Fibroblast of pulmonary artery (primary cell): Measurements from ENCODE around the gene CMSS1.

ENCODE experiments used
- DNase-seq: peaks from one replicate; pipeline ENCODE4 v3.0.0-alpha.2; 2010; ENCODE audit warnings: low read depth
- H3K4me3 ChIP-seq: replicated peaks from 2 replicates; pipeline ENCODE4 v1.5.1; 2011; ENCODE audit warnings: low read depth, mild to moderate bottlenecking, control low read depth, low read length, moderate library complexity
- TF ChIP-seq, protein P1 (sequence below): IDR thresholded peaks from 2 replicates; pipeline ENCODE4 v1.5.1; 2011; ENCODE audit warnings: mild to moderate bottlenecking, control low read depth, low read length, inconsistent platforms; ENCODE audit errors: missing control alignments

The CMSS1 gene

DNA sequence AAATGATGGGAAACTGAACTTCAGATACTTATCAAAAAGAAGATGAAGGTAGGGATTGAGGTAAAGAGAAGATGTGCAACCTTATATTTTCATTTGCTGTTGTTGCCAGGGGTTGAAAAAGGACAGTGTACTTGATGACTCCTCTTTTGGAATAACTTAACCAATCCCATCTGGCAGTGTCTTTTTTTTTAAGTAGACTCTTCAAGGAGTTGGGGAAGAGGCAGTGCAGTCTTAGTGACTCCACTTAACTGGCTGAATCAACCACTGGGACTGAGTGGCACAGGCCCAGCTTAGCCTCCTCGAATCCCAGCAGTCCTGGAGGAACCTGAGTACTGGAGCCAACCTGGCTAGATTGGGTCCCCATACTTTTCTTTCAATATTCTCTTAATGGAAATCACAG, 323.9 kb downstream of the CMSS1 start:
- TF ChIP-seq, protein P1, sequence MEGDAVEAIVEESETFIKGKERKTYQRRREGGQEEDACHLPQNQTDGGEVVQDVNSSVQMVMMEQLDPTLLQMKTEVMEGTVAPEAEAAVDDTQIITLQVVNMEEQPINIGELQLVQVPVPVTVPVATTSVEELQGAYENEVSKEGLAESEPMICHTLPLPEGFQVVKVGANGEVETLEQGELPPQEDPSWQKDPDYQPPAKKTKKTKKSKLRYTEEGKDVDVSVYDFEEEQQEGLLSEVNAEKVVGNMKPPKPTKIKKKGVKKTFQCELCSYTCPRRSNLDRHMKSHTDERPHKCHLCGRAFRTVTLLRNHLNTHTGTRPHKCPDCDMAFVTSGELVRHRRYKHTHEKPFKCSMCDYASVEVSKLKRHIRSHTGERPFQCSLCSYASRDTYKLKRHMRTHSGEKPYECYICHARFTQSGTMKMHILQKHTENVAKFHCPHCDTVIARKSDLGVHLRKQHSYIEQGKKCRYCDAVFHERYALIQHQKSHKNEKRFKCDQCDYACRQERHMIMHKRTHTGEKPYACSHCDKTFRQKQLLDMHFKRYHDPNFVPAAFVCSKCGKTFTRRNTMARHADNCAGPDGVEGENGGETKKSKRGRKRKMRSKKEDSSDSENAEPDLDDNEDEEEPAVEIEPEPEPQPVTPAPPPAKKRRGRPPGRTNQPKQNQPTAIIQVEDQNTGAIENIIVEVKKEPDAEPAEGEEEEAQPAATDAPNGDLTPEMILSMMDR: no peak
- DNase-seq: no peak
- no peak overlapping the region for H3K4me3 ChIP-seq

DNA sequence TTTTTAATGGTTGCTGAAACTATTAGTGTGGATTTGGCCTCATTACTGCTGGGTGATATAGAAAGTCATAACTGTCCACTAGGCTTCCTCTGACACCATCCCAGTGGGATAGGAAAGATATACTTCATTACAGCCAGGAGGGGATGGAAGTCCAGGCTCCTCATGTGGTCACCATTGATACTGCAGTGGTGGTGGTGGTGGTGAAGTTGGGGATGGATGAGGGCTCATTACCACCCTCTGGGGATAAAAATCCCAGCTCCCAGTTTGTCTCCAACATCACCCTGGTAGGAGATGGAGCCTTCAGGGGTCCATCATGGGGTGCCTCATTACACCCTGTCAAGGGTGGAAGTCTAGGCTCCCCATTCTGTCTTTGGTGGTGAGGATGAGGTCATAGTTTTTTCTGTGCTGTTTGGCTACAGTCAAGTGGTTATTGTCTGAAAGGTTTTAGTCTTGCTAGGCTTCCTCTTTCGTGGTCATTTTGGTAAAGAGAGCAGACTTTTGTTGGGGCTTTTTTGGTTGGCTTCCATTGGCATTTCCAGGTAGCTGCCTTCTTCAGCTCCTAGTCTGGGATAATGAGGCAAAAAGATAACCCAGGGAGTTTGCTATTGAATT, 326.7 kb downstream of the CMSS1 start:
- no peak overlapping the region for H3K4me3 ChIP-seq
- TF ChIP-seq, protein P1: no peak
- no peak for DNase-seq

DNA sequence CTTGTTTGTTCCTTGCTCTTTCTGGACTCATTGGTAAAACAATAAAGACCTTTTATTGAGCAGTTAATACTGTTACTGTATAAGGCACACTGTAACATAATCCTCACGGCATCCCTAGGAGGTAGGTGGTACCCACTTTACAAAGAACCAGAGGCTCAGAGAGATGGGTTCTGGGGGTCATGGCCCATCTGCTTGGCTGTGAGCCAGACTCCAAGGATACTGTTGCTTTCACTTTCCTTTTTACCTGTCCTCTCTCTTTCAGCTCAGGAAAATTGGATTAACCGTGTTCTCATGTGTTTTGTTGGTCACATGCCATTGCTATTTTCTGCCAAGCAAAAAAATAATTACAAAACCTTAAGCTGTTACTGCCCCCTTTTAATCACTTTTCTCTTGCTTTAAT, 331.5 kb downstream of the CMSS1 start:
- H3K4me3 ChIP-seq: no peak overlapping the region
- TF ChIP-seq, protein P1: no peak
- DNase-seq: no peak

DNA sequence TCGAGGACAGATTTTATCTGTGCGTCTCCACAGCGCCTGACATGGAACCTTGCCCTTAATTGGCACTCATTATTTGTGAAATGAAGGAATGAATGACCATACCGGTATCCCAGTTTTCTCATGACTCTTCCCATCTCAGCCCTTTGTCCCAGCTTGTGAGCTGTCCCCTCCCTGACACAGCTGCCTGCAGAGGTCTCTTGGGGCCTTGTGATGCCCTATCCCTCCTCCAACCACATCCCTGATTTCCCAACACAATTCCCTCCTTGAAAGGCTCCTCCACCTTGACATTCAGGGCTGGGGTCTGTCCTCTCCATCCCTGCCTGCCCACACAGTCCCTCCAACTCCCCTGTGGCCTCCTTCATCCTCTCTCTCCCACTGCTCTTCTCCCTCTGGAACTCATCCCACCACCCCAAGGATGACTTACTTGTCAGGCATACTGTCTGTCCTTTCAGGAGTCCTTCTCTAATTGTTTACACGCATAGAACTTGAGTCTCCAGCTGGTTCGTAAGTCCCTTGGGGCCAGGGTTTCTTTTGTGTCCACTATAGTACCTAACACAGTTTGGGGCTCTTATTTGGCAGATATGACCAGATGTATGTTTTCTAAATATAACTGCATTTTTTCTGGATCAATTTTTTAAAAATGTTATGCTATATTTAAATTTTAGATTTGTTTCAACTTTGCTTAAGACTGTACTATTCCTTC, 332.2 kb downstream of the CMSS1 start:
- DNase-seq: no peak
- TF ChIP-seq, protein P1: no peak
- H3K4me3 ChIP-seq: no peak overlapping the region

DNA sequence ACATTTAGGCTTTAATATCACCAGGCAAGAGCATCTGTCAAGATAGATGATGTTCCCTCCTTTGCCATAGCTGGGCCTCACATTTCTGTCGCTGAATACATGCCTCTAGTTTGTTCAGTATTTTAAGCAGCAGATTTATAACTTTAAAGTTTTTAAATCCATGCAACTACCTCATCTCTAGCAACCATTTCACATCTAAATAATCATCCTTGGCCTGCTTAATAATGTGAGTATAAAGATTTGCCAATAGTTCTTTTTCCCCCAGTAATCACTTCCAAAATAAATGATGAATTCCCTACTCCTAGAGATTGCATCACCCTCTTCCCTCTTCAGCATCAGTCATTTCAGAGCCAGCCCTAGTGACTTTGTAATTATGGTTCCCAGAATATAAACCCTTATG, 332.8 kb downstream of the CMSS1 start:
- no peak overlapping the region for H3K4me3 ChIP-seq
- TF ChIP-seq, protein P1: no peak
- DNase-seq: peak; percentile 58

DNA sequence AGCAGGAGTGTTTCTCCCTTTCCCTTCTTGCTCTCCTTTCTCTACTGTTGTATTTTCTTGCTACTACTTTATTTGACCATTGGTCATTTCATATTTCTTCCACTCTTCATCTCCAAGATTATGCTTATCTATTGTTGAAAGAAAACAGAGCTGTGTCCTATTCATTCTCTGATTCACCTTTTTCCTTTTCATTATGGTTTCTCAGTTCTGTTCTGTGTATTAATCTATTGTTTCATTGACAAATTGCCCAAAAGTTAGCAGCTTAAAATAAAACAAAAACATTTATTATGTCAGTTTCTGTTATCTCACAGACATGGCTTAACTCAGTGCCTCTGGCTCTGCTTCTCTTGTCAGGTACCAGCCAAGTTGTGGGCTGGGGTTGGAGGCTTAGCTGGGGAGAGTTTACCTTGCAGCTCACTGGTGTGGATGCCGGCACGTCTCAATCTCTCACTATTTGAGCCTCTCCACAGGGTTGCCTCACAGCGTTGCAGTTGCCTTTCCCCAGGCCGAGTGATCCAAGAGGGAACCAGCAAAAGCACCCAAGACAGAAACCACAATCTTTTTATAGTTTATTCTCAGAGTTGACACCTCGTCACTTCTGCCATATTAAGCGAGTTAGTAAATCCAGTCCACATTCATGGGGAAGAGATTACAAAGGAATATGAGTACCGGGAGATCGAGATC, 333.5 kb downstream of the CMSS1 start:
- H3K4me3 ChIP-seq: no peak overlapping the region
- no peak for DNase-seq
- TF ChIP-seq, protein P1: no peak
